MCF 10A (cell line): Measurements from ENCODE around the gene GPC5. TPM values are rescaled to one million over a fixed set of nuclear protein-coding genes. Genes with fewer than 3 reads are reported as not detected.

ENCODE experiments used
- BruUV-seq: library from RNA; stranded (reverse); fragments of 400-500 nt; replicated peaks from 2 replicates; lab custom pipeline; 2021; lab: Mats Ljungman, UMichigan
- CTCF ChIA-PET: fragments of 300-600 bp; sonication (Branson Sonifier 250); formaldehyde crosslinking; extraction: SDS; loops from one replicate; lab custom pipeline; 2021; ENCODE audit warnings: antibody characterized with exemption, inconsistent platforms; lab: Yijun Ruan, JAX
- POLR2A ChIA-PET: fragments of 300-600, 350-650 bp; sonication (Branson Sonifier 250); formaldehyde crosslinking; extraction: SDS; loops from one replicate; lab custom pipeline; 2020; ENCODE audit warnings: antibody characterized with exemption, inconsistent platforms; lab: Yijun Ruan, JAX
- DNase-seq: peaks from one replicate; pipeline ENCODE4 v3.0.0-alpha.2; 2018; ENCODE audit not compliant: unreplicated experiment
- H3K27ac Mint-ChIP-seq: one replicate; pipeline ENCODE4 v1.8.0; 2022; ENCODE audit warnings: mild to moderate bottlenecking, low read depth, mixed read lengths; ENCODE audit not compliant: unreplicated experiment
- H3K27me3 Mint-ChIP-seq: one replicate; pipeline ENCODE4 v1.8.0; 2022; ENCODE audit warnings: mixed read lengths; ENCODE audit not compliant: insufficient read depth, unreplicated experiment
- H3K36me3 Mint-ChIP-seq: one replicate; pipeline ENCODE4 v1.8.0; 2022; ENCODE audit warnings: mild to moderate bottlenecking, moderate library complexity, mixed read lengths; ENCODE audit not compliant: insufficient read depth, unreplicated experiment
- H3K4me1 Mint-ChIP-seq: one replicate; pipeline ENCODE4 v1.8.0; 2022; ENCODE audit warnings: mixed read lengths; ENCODE audit not compliant: insufficient read depth, unreplicated experiment
- H3K4me3 Mint-ChIP-seq: one replicate; pipeline ENCODE4 v1.8.0; 2022; ENCODE audit warnings: mild to moderate bottlenecking, moderate library complexity, mixed read lengths; ENCODE audit not compliant: unreplicated experiment
- H3K9me3 Mint-ChIP-seq: one replicate; pipeline ENCODE4 v1.8.0; 2022; ENCODE audit warnings: mixed read lengths; ENCODE audit not compliant: unreplicated experiment
- intact Hi-C: fragments of 100-400 bp; cut with micrococcal nuclease; formaldehyde crosslinking; loops from 2 replicates; pipeline ENCODE4 v1.14.1; 2022
- total RNA-seq: library from RNA; stranded (reverse); gene quantifications from 2 replicates; pipeline ENCODE4 v1.2.3, GENCODE V29; 2022
- TF ChIP-seq, protein P1 (sequence below): fragments of 200-600 bp; IDR thresholded peaks from one replicate; pipeline ENCODE4 v1.8.0; 2022; ENCODE audit warnings: antibody characterized with exemption, mild to moderate bottlenecking; ENCODE audit not compliant: unreplicated experiment

Gene GPC5
- total RNA-seq, 1 experiment from 2014 or later = not detected

DNA sequence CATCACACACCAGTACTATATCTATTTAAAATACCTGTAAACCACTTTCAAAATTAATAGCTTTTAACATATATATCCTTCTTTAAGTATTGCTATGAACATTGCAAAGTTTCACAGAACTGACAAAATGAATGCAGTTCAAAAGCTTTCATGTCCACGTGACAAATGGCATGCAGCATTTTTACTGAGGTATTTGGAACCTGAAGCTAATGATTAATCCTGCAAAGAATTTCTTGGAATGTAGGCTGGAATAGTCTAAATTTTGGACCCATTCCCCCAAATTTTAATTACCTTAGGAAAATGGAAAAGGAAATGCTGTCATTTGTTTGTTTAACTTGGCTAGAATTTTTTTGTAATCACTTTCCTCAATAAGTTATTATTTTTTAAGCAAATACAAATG, 1404.4 kb downstream of the GPC5 start:
- no peaks in the 10 kb centered on the region for H3K9me3 Mint-ChIP-seq
- ChIA-PET POLR2A (interaction anchor here (0.6 kb wide), 1 partner anchor 10 kb away, joined by 3 read pairs; no protein-coding TSS in a partner anchor), CTCF (interaction anchor here (0.7 kb wide), 1 partner anchor 11 kb away, joined by 3 read pairs; no protein-coding TSS in a partner anchor)
- H3K36me3 Mint-ChIP-seq = no peaks in the 10 kb centered on the region
- no peak overlapping the region for H3K4me3 Mint-ChIP-seq
- no TSS peak for BruUV-seq
- no peak for DNase-seq
- TF ChIP-seq, protein P1, sequence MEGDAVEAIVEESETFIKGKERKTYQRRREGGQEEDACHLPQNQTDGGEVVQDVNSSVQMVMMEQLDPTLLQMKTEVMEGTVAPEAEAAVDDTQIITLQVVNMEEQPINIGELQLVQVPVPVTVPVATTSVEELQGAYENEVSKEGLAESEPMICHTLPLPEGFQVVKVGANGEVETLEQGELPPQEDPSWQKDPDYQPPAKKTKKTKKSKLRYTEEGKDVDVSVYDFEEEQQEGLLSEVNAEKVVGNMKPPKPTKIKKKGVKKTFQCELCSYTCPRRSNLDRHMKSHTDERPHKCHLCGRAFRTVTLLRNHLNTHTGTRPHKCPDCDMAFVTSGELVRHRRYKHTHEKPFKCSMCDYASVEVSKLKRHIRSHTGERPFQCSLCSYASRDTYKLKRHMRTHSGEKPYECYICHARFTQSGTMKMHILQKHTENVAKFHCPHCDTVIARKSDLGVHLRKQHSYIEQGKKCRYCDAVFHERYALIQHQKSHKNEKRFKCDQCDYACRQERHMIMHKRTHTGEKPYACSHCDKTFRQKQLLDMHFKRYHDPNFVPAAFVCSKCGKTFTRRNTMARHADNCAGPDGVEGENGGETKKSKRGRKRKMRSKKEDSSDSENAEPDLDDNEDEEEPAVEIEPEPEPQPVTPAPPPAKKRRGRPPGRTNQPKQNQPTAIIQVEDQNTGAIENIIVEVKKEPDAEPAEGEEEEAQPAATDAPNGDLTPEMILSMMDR = no peak
- peaks cover 15% of the 10 kb centered on the region for H3K4me1 Mint-ChIP-seq
- intact Hi-C loops = no loop called here
- no peak overlapping the region for H3K27ac Mint-ChIP-seq
- H3K27me3 Mint-ChIP-seq = no peaks in the 10 kb centered on the region

DNA sequence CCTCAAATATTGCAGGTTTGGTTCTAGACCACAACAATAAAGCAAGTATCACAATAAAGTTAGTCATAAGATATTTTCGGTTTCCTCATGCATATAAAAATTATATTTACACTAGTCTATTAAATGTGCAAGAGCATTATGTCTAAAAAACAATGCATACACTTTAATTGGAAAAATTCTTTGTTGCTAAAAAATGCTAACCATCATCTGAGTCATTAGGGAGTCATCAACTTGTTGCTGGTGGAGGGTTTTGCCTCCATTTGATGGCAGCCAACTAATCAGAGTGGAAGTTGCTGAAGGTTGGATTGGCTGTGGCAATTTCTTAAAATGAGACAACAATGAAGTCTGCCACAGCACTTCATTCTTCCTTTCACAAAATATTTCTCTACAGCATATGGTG, 1405.9 kb downstream of the GPC5 start:
- no peaks in the 10 kb centered on the region for H3K36me3 Mint-ChIP-seq
- CTCF ChIA-PET = no interaction called here
- POLR2A ChIA-PET = no interaction called here
- no TSS peak for BruUV-seq
- no peak overlapping the region for H3K27ac Mint-ChIP-seq
- H3K4me1 Mint-ChIP-seq = peaks cover 15% of the 10 kb centered on the region
- no peak overlapping the region for H3K4me3 Mint-ChIP-seq
- H3K27me3 Mint-ChIP-seq = no peaks in the 10 kb centered on the region
- intact Hi-C loops = no loop called here
- TF ChIP-seq, protein P1 = no peak
- no peaks in the 10 kb centered on the region for H3K9me3 Mint-ChIP-seq
- peak; percentile 25 for DNase-seq

DNA sequence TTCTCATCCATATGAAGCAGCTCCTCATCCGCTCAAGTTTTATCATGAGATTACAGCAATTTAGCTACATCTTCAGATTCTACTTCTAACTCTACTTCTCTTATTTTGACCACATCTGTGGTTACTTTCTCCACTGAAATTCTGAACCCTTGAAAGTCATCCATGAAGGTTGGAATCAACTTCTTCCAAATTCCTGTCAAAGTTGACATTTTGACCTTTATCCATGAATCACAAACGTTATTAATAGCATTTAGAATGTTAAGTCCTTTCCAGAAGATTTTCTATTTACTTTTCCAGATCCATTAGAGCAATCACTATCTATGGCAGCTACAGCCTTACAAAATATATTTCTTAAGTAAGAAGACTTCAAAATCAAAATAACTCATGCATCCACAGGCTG, 1406.5 kb downstream of the GPC5 start:
- Mint-ChIP-seq H3K4me3 (no peak overlapping the region), H3K36me3 (no peaks in the 10 kb centered on the region), H3K4me1 (peaks cover 15% of the 10 kb centered on the region), H3K27ac (no peak overlapping the region), H3K9me3 (no peaks in the 10 kb centered on the region), H3K27me3 (no peaks in the 10 kb centered on the region)
- DNase-seq = no peak
- intact Hi-C loops = no loop called here
- CTCF ChIA-PET = no interaction called here
- POLR2A ChIA-PET = no interaction called here
- TF ChIP-seq, protein P1 = no peak
- no TSS peak for BruUV-seq

DNA sequence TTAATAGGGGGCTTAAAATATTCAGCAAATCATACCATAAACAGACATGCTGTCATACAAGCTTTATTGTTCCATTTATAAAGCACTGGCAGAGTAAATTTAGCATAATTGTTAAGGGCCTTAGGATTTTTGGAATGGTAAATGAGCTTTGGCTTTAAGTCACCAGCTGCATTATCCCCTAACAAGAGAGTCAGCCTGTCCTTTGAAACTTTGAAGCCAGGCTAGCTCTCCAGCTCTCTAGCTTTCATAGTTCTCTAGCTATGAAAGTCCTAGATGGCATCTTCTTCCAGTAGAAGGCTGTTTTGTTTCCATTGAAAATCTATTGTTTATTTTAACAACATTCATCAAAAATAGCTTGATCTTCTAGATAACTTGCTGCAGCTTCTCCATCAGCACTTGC, 1407.3 kb downstream of the GPC5 start:
- no peaks in the 10 kb centered on the region for H3K27me3 Mint-ChIP-seq
- no peaks in the 10 kb centered on the region for H3K36me3 Mint-ChIP-seq
- H3K4me1 Mint-ChIP-seq = peaks cover 15% of the 10 kb centered on the region
- H3K27ac Mint-ChIP-seq = peak overlapping the region; percentile 73
- no TSS peak for BruUV-seq
- TF ChIP-seq, protein P1 = no peak
- intact Hi-C loops = no loop called here
- H3K4me3 Mint-ChIP-seq = peak overlapping the region; percentile 63
- no peak for DNase-seq
- ChIA-PET CTCF (interaction anchor here (0.9 kb wide), 1 partner anchor 22 kb away, joined by 4 read pairs; no protein-coding TSS in a partner anchor), POLR2A (interaction anchor here (1.0 to 2.0 kb wide), 4 partner anchors 8 to 33 kb away, joined by 3 to 7 read pairs (median 4); no protein-coding TSS in a partner anchor)
- H3K9me3 Mint-ChIP-seq = no peaks in the 10 kb centered on the region
